Brain microvascular endothelial cell (primary cell): ENCODE data around the gene MSL1.

ENCODE experiments used
- DNase-seq: peaks from one replicate; pipeline ENCODE4 v3.0.0-alpha.2; 2020
- H3K27ac ChIP-seq: fragments of 250-450 bp; sonication (Bioruptor Pico); 2 replicates; pipeline ENCODE4 v1.5.1; 2020; ENCODE audit warnings: mild to moderate bottlenecking, moderate library complexity
- H3K27me3 ChIP-seq: fragments of 250-450 bp; sonication (Bioruptor Pico); replicated peaks from 2 replicates; pipeline ENCODE4 v1.5.1; 2020; ENCODE audit warnings: mild to moderate bottlenecking
- H3K36me3 ChIP-seq: fragments of 250-450 bp; sonication (Bioruptor Pico); replicated peaks from 2 replicates; pipeline ENCODE4 v1.5.1; 2020; ENCODE audit warnings: mild to moderate bottlenecking
- H3K4me3 ChIP-seq: 2 replicates; pipeline ENCODE4 v1.5.1; 2011; ENCODE audit warnings: low read depth, mild to moderate bottlenecking, control low read depth, low read length, moderate library complexity
- in situ Hi-C: cut with HindIII; loops from 2 replicates; pipeline ENCODE4 v1.10.0; 2017; ENCODE audit warnings: low sequenced_read_pairs, low pct_ligation_motif_present
- TF ChIP-seq, protein P1 (sequence below): IDR thresholded peaks from 2 replicates; pipeline ENCODE4 v1.5.1; 2011; ENCODE audit warnings: low read depth, mild to moderate bottlenecking, moderate library complexity, low read length, control low read depth, inconsistent platforms; ENCODE audit errors: missing control alignments

Gene MSL1

GRCh38 chr17:40090237-40091119 is 31.3 kb upstream of the MSL1 start:
- TF ChIP-seq, protein P1, sequence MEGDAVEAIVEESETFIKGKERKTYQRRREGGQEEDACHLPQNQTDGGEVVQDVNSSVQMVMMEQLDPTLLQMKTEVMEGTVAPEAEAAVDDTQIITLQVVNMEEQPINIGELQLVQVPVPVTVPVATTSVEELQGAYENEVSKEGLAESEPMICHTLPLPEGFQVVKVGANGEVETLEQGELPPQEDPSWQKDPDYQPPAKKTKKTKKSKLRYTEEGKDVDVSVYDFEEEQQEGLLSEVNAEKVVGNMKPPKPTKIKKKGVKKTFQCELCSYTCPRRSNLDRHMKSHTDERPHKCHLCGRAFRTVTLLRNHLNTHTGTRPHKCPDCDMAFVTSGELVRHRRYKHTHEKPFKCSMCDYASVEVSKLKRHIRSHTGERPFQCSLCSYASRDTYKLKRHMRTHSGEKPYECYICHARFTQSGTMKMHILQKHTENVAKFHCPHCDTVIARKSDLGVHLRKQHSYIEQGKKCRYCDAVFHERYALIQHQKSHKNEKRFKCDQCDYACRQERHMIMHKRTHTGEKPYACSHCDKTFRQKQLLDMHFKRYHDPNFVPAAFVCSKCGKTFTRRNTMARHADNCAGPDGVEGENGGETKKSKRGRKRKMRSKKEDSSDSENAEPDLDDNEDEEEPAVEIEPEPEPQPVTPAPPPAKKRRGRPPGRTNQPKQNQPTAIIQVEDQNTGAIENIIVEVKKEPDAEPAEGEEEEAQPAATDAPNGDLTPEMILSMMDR, result no peak
- no peaks in the 10 kb centered on the region for H3K27me3 ChIP-seq

GRCh38 chr17:40091691-40092397 is 29.9 kb upstream of the MSL1 start:
- TF ChIP-seq, protein P1, result no peak
- in situ Hi-C loops, result no loop called here
- DNase-seq, result no peak
- Histone ChIP-seq H3K36me3 (peaks cover 44% of the 10 kb centered on the region), H3K27ac (no peak overlapping the region), H3K4me3 (no peak overlapping the region), H3K27me3 (no peaks in the 10 kb centered on the region)

More at GRCh38 chr17:40090237-40091119, 31.3 kb upstream of the MSL1 start:
- no peak overlapping the region for H3K4me3 ChIP-seq
- peaks cover 38% of the 10 kb centered on the region for H3K36me3 ChIP-seq
- in situ Hi-C loops, result no loop called here
- no peak overlapping the region for H3K27ac ChIP-seq
- DNase-seq, result no peak

GRCh38 chr17:40092581-40092980 is 29.2 kb upstream of the MSL1 start:
- H3K4me3 ChIP-seq, result no peak overlapping the region
- no peak for DNase-seq
- in situ Hi-C loops, result no loop called here
- TF ChIP-seq, protein P1, result no peak
- H3K27ac ChIP-seq, result no peak overlapping the region
- no peaks in the 10 kb centered on the region for H3K27me3 ChIP-seq
- H3K36me3 ChIP-seq, result peaks cover 38% of the 10 kb centered on the region

DNA sequence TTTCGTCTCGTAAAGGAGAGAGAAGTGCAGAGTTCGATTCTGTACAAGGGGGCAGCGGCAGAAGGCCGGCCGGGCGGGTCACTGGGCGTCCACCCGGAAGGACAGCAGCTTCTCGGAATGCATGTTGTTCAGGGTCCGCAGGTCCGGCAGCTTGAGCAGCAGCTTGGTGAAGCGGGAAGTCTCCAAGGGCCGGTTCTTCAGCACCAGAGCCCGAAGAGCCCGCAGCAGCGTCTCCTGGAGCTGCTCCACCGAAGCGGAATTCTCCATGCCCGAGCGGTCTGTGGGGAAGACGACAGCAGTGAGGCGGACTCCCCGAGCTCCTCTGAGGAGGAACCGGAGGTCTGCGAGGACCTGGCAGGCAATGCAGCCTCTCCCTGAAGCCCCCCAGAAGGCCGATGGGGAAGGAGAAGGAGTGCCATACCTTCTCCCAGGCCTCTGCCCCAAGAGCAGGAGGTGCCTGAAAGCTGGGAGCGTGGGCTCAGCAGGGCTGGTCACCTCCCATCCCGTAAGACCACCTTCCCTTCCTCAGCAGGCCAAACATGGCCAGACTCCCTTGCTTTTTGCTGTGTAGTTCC is 28.7 kb upstream of the MSL1 start:
- no peaks in the 10 kb centered on the region for H3K27me3 ChIP-seq
- H3K27ac ChIP-seq, result no peak overlapping the region
- in situ Hi-C loops, result no loop called here
- peaks cover 38% of the 10 kb centered on the region for H3K36me3 ChIP-seq
- H3K4me3 ChIP-seq, result no peak overlapping the region
- no peak for DNase-seq
- TF ChIP-seq, protein P1, result no peak

- TF ChIP-seq, protein P1, result no peak
- DNase-seq, result no peak
- no peak overlapping the region for H3K27ac ChIP-seq
- H3K4me3 ChIP-seq, result no peak overlapping the region
- in situ Hi-C loops, result no loop called here
- peaks cover 38% of the 10 kb centered on the region for H3K36me3 ChIP-seq
- no peaks in the 10 kb centered on the region for H3K27me3 ChIP-seq
Measured at GRCh38 chr17:40093580-40094201, 28.1 kb upstream of the MSL1 start.
